ENCODE measurements around the gene ELOVL5.

DNA sequence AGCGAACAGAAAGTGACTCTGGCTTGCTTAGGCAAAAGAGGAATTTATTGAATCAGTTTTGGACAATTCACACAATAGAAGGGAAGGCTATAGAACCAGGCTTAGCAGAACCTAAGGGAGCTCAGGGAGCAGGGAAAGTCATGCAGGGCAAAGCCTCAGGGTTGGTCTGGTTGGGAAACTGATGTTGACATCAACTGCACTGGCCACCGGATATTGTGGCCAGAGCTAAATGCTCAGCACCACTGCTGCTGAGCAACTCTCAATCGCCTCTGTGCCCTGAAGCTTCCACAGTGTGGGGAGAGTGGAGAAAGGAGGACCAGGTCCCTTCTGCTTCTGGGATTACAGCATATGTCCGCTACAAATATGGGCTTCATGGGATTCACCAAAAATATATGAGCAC, 106.8 kb downstream of the ELOVL5 start:
- TF ChIP-seq HNF4A (conservative IDR thresholded peaks at IDR 0.05) (no peak), RAD21 (IDR thresholded peaks at IDR 0.05) (no peak), YY1 (IDR thresholded peaks at IDR 0.05) (no peak), HNF4G (IDR thresholded peaks at IDR 0.05) (no peak)
- TF ChIP-seq, protein P1, sequence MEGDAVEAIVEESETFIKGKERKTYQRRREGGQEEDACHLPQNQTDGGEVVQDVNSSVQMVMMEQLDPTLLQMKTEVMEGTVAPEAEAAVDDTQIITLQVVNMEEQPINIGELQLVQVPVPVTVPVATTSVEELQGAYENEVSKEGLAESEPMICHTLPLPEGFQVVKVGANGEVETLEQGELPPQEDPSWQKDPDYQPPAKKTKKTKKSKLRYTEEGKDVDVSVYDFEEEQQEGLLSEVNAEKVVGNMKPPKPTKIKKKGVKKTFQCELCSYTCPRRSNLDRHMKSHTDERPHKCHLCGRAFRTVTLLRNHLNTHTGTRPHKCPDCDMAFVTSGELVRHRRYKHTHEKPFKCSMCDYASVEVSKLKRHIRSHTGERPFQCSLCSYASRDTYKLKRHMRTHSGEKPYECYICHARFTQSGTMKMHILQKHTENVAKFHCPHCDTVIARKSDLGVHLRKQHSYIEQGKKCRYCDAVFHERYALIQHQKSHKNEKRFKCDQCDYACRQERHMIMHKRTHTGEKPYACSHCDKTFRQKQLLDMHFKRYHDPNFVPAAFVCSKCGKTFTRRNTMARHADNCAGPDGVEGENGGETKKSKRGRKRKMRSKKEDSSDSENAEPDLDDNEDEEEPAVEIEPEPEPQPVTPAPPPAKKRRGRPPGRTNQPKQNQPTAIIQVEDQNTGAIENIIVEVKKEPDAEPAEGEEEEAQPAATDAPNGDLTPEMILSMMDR (IDR thresholded peaks at IDR 0.05; ENCODE audit: low read depth, low read length, missing input control), result no peak
